Retinal pigment epithelial cell (primary cell): Measurements from ENCODE around the gene SORT1.
"Not testable (repeated sequence)": the region's sequence is repeated elsewhere in the genome, so short reads cannot be mapped to it uniquely, and the experiment has no call there.

Experiments
- DNase-seq: peaks from one replicate; pipeline ENCODE4 v3.0.0-alpha.2; 2010; ENCODE audit warnings: low read depth
- H3K4me3 ChIP-seq: 2 replicates; pipeline ENCODE4 v1.5.1; 2011; ENCODE audit warnings: mild to moderate bottlenecking, low read length, control low read depth, moderate library complexity
- TF ChIP-seq, protein P1 (sequence below): conservative IDR thresholded peaks from 2 replicates; pipeline ENCODE4 v1.5.1; 2011; ENCODE audit warnings: low read depth, low read length, control low read depth, inconsistent platforms

Gene SORT1

DNA sequence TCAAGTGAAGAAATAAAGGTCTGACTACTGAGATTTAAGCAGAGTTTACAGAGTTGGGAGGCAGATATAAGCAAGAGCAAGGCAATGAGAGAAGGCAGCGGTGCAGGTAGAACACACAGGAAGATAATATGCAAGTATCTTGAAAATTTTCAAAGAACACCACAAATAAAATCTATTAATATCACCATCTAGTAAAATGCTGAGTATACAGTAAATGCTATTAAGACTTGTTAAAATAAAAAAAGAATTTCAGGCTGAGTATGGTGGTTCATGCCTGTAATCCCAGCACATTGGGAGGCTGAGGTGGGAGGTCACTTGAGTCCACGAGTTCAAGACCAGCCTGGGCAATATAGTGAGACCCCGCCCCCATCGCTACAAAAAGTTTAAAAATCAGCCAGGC lies 20.0 kb downstream of the SORT1 start:
- no peak for DNase-seq
- TF ChIP-seq, protein P1, sequence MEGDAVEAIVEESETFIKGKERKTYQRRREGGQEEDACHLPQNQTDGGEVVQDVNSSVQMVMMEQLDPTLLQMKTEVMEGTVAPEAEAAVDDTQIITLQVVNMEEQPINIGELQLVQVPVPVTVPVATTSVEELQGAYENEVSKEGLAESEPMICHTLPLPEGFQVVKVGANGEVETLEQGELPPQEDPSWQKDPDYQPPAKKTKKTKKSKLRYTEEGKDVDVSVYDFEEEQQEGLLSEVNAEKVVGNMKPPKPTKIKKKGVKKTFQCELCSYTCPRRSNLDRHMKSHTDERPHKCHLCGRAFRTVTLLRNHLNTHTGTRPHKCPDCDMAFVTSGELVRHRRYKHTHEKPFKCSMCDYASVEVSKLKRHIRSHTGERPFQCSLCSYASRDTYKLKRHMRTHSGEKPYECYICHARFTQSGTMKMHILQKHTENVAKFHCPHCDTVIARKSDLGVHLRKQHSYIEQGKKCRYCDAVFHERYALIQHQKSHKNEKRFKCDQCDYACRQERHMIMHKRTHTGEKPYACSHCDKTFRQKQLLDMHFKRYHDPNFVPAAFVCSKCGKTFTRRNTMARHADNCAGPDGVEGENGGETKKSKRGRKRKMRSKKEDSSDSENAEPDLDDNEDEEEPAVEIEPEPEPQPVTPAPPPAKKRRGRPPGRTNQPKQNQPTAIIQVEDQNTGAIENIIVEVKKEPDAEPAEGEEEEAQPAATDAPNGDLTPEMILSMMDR, result no peak
- H3K4me3 ChIP-seq, result no peak overlapping the region

DNA sequence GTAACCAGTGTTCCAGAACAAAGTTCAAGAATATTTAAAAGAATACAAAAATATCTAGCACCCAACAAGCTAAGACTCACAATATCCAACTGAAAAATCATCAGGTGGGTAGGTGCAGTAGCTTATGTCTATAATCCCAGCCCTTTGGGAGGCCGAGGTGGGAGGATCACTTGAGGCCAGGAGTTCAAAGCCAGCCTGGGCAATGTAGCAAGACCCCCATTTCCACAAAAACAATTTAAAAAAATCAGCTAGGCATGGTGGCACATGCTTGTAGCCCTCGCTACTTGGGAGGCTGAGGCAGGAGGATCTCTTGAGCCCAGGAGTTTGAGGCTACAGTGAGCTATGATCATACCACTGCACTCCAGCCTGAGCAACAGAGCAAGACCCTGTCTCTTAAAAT lies 24.0 kb downstream of the SORT1 start:
- not testable (repeated sequence) for DNase-seq

DNA sequence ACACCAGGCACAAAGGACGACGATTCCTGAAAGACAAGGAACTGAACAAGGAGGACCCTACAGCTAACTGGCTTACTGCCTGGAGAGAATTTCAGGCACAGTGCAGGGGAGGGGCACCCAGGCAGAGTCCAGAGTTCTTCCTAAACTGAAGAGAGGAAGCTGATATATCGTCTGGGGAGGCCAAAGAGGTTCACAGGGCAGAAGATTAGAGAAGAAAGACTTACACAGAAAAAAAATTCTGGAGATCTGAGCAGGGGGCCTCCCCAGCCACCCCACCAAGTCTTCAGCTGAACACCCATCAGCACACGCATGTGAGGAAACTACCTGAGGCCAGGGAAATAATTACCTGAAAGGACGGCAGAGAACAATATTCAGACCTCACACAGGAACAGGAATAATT lies 24.6 kb downstream of the SORT1 start:
- no peak for DNase-seq
- TF ChIP-seq, protein P1, result no peak
- no peak overlapping the region for H3K4me3 ChIP-seq

More for the DNA sequence above, 24.0 kb downstream of the SORT1 start:
- H3K4me3 ChIP-seq, result not testable (repeated sequence)

DNA sequence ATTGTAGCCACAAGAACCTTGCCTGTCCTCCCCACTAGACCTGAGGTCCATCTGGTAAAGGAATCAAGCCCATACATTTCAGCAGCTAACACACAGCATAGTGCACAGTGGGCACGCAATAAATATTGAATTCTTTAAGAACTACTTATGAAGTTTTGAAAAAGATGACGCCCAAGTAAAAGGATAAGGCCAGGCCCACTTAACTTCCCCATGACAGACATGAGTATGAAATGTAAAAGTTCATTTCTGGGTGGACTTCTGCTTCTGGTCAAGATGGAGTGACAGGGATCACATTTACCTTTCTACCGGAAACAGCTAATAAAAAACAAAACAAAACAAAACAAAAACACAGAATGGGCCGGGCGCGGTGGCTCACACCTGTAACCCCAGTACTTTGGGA lies 25.4 kb downstream of the SORT1 start:
- TF ChIP-seq, protein P1, result no peak
- no peak for DNase-seq
- H3K4me3 ChIP-seq, result no peak overlapping the region

GRCh38 chr1:109371341-109371739 lies 26.4 kb downstream of the SORT1 start:
- TF ChIP-seq, protein P1, result no peak
- H3K4me3 ChIP-seq, result peak overlapping the region; percentile 36
- no peak for DNase-seq

GRCh38 chr1:109370712-109371340 lies 26.9 kb downstream of the SORT1 start:
- TF ChIP-seq, protein P1, result no peak
- DNase-seq, result peak; percentile 80
- H3K4me3 ChIP-seq, result peak overlapping the region; percentile 36

- DNase-seq, result no peak
- TF ChIP-seq, protein P1, result no peak
- no peak overlapping the region for H3K4me3 ChIP-seq
Observed at GRCh38 chr1:109369167-109369746, 28.5 kb downstream of the SORT1 start.

DNA sequence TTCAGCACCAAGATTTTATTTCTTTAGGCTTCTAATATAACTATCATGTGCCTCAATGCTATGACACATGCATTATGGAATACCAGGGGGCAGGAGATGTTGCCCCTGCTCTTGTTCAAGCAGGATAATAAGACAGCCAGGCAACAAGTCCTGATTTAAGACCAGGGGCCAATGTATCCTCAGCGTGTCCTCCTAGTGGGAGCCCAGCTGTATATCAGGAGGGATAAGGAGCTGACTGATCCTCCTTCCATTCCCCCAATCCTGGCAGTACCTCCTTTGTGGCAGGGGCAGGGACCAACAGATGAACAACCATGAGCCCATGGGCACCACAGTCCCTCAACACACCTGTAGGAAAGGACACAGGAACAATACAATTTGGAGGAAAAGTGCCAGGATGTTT lies 29.3 kb downstream of the SORT1 start:
- TF ChIP-seq, protein P1, result no peak
- no peak for DNase-seq
- no peak overlapping the region for H3K4me3 ChIP-seq
